Mucosa of rectum (tissue), 2 donors: ENCODE results near the gene TRAF1.
"Not testable (repeated sequence)": the region's sequence is repeated elsewhere in the genome, so short reads cannot be mapped to it uniquely, and the experiment has no call there.

Source experiments
- H3K27ac ChIP-seq, 2 donors: one replicate each; pipeline ENCODE4 v1.7.0; 2013; ENCODE audit warnings: inconsistent platforms in 2 of 2, low read depth in 2 of 2, low read length in 2 of 2
- H3K27me3 ChIP-seq, 2 donors: one replicate each; pipeline ENCODE4 v1.7.0; 2013; ENCODE audit warnings: low read length in 2 of 2; ENCODE audit not compliant: control insufficient read depth in 2 of 2, insufficient read depth in 2 of 2
- H3K36me3 ChIP-seq, 2 donors: one replicate each; pipeline ENCODE4 v1.7.0; 2013; ENCODE audit warnings: low read length in 2 of 2; ENCODE audit not compliant: control insufficient read depth in 2 of 2, insufficient read depth in 2 of 2
- H3K4me1 ChIP-seq, 2 donors: one replicate each; pipeline ENCODE4 v1.7.0; 2013; ENCODE audit warnings: low read length in 2 of 2, mild to moderate bottlenecking in 1 of 2; ENCODE audit not compliant: control insufficient read depth in 2 of 2, insufficient read depth in 2 of 2
- H3K4me3 ChIP-seq, 2 donors: one replicate each; pipeline ENCODE4 v1.7.0; 2013; ENCODE audit warnings: low read length in 2 of 2
- H3K9ac ChIP-seq, 2 donors: one replicate each; pipeline ENCODE4 v1.7.0; 2013; ENCODE audit warnings: low read length in 2 of 2, low read depth in 1 of 2, mild to moderate bottlenecking in 1 of 2
- H3K9me3 ChIP-seq, 2 donors: one replicate each; pipeline ENCODE4 v1.7.0; 2013; ENCODE audit warnings: low read length in 2 of 2; ENCODE audit not compliant: control insufficient read depth in 2 of 2
- donor health status: healthy.
- donor health status: Normal muscosa, but diverticular disease.

Gene TRAF1, protein sequence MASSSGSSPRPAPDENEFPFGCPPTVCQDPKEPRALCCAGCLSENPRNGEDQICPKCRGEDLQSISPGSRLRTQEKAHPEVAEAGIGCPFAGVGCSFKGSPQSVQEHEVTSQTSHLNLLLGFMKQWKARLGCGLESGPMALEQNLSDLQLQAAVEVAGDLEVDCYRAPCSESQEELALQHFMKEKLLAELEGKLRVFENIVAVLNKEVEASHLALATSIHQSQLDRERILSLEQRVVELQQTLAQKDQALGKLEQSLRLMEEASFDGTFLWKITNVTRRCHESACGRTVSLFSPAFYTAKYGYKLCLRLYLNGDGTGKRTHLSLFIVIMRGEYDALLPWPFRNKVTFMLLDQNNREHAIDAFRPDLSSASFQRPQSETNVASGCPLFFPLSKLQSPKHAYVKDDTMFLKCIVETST

DNA sequence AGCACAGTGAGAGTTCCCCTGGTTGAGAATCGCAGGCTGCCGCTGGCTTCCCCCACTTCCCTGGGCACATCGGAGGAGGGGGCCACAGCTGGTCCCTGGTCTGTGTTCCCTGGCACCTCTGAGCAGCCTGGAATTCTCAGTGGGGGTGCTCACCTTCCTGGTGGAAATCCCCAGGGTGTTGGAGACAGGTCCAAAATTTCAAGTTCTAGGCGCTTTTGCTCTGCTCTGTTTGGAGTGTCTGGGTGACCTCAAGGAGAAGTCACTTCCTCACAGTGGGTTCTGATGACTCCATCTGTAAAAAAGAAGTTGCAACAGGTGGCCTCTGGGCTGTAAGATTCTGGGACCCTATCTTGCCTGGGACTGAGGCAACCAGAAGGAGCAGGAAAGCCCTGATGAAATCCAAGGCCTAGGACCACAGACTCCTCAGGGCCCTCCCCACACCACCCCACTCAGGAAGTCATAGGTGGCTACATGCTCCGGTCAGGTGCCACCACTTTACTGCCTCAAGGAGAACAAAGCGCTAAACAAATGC lies at the start of gene TRAF1:
TRAF1 (minus strand) TSS at position 400 of the 532 bp plus-strand sequence. CDS start 721 bp downstream, outside the sequence.
- H3K4me3 ChIP-seq = peak within 1 kb of the TSS; percentile 37 to 77
- H3K36me3 ChIP-seq = no peaks in the 10 kb centered on the region
- peak within 1 kb of the TSS; percentile 49 to 79 for H3K9ac ChIP-seq
- no peaks in the 10 kb centered on the region for H3K9me3 ChIP-seq
- peak within 1 kb of the TSS; percentile 57 to 87 for H3K27ac ChIP-seq
- H3K4me1 ChIP-seq = peaks cover 9 to 12% of the 10 kb centered on the region in 2 donors
- no peaks in the 10 kb centered on the region for H3K27me3 ChIP-seq

DNA sequence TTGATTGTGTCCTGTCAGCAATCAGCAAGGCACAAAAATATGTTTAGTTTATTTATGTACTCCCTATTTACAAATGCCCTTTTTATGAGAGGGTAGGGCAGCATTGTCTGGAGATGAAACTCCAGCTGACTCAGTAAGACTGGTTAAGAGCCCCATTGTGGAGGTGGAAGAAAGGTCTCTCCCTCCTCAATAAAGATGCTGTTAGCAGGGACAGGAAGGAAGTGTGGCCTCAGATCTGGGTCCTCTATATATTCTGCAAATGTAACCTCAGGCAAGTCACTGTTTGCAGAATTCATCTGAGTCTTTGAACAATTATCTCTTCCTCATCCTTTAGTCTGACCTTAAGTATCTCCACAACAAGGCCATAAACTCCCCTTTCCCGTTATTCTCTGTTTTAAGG lies 48.3 kb upstream of the TRAF1 start:
- H3K4me3 ChIP-seq = no peak overlapping the region
- H3K9me3 ChIP-seq = no peaks in the 10 kb centered on the region
- no peak overlapping the region for H3K9ac ChIP-seq
- no peak overlapping the region for H3K27ac ChIP-seq
- no peaks in the 10 kb centered on the region for H3K27me3 ChIP-seq
- no peaks in the 10 kb centered on the region for H3K4me1 ChIP-seq
- peaks cover 0 to 2% of the 10 kb centered on the region in 2 donors for H3K36me3 ChIP-seq

DNA sequence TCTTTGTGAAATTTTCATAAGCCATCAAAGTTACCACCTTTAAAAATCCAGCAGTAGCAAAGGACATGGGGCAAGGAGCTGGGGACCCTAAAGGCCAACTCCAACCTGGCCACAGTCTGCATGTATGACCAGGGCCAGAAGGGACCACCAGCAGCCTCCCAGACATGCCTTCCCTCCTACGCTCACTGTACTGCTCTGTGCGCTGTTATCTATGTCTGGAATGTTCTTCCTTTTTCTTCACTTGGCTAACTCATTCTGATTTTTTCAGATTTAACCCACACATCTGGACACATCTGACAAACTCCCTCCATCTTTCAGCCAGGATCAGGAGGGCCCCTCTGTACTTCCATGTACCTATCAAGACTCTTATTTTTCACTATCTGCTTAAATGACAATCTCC lies 47.6 kb upstream of the TRAF1 start:
- H3K9ac ChIP-seq = no peak overlapping the region
- no peaks in the 10 kb centered on the region for H3K4me1 ChIP-seq
- no peaks in the 10 kb centered on the region for H3K27me3 ChIP-seq
- H3K4me3 ChIP-seq = no peak overlapping the region
- H3K9me3 ChIP-seq = no peaks in the 10 kb centered on the region
- H3K27ac ChIP-seq = no peak overlapping the region
- H3K36me3 ChIP-seq = no peaks in the 10 kb centered on the region

DNA sequence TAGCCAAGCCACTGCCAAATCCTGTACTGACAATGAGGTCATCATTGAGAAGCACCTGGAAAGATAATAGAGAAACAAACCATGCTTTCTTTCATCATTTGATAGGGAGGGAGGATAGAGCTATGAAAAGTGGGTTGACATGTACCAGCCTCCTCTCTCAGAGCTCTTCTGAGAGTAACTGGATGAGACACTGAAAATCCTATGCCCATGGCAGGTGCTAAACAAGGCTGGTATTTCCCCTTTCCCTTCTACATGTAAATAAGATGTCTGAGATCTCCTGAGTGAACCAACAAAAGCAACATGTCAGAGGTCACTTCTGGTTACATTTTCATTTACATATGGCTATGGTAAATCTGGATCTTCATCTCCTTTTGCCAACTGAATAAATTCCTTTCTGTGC lies 45.3 kb upstream of the TRAF1 start:
- H3K4me1 ChIP-seq = no peaks in the 10 kb centered on the region
- H3K9ac ChIP-seq = no peak overlapping the region
- H3K4me3 ChIP-seq = no peak overlapping the region
- H3K27me3 ChIP-seq = no peaks in the 10 kb centered on the region
- no peaks in the 10 kb centered on the region for H3K36me3 ChIP-seq
- H3K27ac ChIP-seq = no peak overlapping the region
- H3K9me3 ChIP-seq = no peaks in the 10 kb centered on the region

DNA sequence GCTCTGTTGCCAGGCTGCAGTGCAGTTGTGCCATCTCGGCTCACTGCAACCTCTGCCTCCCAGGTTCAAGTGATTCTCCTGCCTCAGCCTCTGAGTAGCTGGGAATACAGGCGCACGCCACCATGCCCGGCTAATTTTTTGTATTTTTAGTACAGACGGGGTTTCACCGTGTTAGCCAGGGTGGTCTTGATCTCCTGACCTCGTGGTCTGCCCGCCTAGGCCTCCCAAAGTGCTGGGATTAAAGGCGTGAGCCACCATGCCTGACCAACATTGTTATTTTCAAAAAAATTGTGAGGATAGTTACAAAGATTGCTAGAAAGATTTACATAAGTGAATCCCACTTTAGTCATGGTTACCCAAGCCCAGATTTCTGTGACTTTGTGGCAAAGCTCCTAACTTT lies 44.9 kb upstream of the TRAF1 start:
- H3K9ac ChIP-seq, H3K9me3 ChIP-seq, H3K27ac ChIP-seq, H3K4me3 ChIP-seq, H3K4me1 ChIP-seq, H3K27me3 ChIP-seq, H3K36me3 ChIP-seq: not testable (repeated sequence)

DNA sequence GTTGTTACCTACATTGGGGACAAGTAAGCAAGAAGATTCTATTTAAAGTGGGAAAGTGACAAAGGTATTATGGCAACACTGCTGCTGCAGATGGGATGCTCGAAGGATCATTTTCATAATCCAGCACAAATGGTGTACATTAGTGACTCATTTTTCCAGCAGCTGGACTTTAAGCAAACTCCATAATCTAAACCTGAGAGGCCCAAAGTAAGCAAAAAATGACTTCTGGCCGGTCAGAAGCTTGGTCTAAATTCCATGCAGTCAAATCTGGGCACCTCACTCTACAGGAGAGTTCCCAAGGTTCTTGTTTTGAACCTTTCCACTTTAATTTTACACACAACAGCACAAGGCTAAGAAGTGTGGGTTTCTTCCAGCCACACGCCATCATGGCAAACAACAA lies 43.6 kb upstream of the TRAF1 start:
- H3K27me3 ChIP-seq = no peaks in the 10 kb centered on the region
- no peaks in the 10 kb centered on the region for H3K4me1 ChIP-seq
- H3K36me3 ChIP-seq = no peaks in the 10 kb centered on the region
- no peak overlapping the region for H3K4me3 ChIP-seq
- H3K27ac ChIP-seq = no peak overlapping the region
- no peak overlapping the region for H3K9ac ChIP-seq
- H3K9me3 ChIP-seq = no peaks in the 10 kb centered on the region

DNA sequence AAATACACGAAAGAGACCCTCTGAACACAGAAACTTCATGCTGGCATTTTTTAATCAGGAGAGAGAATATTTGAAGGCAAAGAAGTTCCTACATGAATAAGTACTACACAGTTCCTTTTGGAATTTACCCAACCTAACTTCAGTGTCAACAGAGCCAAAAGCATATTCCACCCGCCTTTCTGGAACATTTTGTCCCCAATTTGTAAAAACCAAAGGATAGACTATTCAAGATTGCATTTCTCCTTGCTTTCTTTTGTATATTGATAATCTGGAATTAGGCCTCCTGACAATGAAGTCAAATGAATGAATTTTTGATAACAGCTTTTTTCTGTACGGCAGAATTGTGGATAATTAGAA lies 39.4 kb upstream of the TRAF1 start:
- no peaks in the 10 kb centered on the region for H3K9me3 ChIP-seq
- no peaks in the 10 kb centered on the region for H3K36me3 ChIP-seq
- no peak overlapping the region for H3K4me3 ChIP-seq
- H3K4me1 ChIP-seq = no peaks in the 10 kb centered on the region
- no peak overlapping the region for H3K27ac ChIP-seq
- H3K9ac ChIP-seq = no peak overlapping the region
- H3K27me3 ChIP-seq = no peaks in the 10 kb centered on the region

DNA sequence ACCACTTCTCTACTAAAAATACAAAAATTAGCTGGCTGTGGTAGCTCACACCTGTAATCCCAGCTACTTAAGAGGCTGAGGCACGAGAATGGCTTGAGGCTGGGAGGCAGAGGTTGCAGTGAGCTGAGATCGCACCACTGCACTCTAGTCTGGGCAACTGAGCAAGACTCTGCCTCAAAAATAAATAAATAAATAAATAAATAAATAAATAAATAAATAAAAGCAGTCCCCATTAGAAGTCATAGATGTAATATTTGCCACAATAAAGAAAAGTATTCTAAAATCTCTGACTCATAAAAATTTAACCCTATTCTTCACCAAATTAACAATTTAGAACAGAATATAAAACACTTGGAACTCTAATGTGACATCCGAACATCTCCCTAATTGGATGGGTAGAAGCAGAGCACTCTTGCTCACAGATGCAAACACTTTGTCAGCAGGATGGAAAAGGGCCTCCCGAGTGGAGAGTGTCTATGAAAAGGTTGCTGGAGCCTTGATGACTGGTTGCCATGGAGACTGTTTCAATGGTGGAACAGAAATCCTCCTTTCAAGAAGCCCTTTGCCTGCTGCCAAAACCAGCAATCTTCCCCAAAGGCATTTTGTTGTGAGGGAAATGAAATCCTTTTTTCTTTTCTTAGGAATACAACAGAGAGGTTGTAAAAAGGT lies 38.9 kb upstream of the TRAF1 start:
- H3K9ac ChIP-seq = no peak overlapping the region
- no peaks in the 10 kb centered on the region for H3K4me1 ChIP-seq
- no peaks in the 10 kb centered on the region for H3K9me3 ChIP-seq
- H3K4me3 ChIP-seq = no peak overlapping the region
- no peaks in the 10 kb centered on the region for H3K36me3 ChIP-seq
- H3K27ac ChIP-seq = no peak overlapping the region
- no peaks in the 10 kb centered on the region for H3K27me3 ChIP-seq

DNA sequence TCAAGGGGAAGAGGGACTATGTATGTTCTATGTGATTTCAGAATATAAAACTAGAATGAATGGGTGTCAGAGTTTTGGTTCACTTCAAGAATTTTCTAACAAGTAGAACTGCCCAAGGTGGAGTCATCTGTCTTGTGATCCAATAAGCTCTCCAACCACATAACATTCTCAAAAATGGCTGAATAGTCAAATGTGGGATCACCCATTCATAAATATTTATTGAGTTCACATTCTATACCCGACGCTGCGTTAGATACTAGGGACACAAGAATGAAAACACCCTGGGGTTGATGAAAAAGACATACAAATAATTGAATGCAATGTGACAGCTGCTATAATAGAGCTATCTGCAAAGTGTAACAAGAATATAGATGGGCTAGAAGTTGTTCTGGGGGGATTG lies 35.3 kb upstream of the TRAF1 start:
- Histone ChIP-seq H3K4me3 (no peak overlapping the region), H3K27me3 (no peaks in the 10 kb centered on the region), H3K36me3 (no peaks in the 10 kb centered on the region), H3K27ac (no peak overlapping the region), H3K4me1 (no peaks in the 10 kb centered on the region), H3K9ac (no peak overlapping the region), H3K9me3 (no peaks in the 10 kb centered on the region)

DNA sequence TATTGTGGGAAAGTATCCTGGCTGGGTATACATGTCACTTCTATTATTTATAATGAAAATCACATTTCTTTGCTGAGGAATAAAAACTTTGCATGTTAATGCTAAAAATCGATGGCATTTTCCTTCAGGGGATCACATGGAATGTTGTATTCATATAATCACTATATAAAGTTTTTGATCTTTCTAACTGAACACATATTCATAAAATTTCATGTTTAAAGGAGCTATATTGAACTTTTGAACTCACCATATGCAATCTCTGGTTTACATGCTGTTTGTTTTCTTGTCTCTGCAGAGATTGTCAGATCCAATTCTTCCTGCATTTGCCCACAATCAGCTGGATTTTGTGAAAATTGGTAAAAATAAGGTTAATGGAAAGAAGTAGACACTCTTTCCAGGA lies 33.4 kb upstream of the TRAF1 start:
- Histone ChIP-seq H3K4me1 (no peaks in the 10 kb centered on the region), H3K9me3 (no peaks in the 10 kb centered on the region), H3K27me3 (no peaks in the 10 kb centered on the region), H3K9ac (no peak overlapping the region), H3K27ac (no peak overlapping the region), H3K36me3 (no peaks in the 10 kb centered on the region), H3K4me3 (no peak overlapping the region)
